Measurements from ENCODE around the gene HTR3D. TPM values are rescaled to one million over a fixed set of nuclear protein-coding genes. Genes with fewer than 3 reads are reported as not detected.
A peak's percentile ranks its signal among the peaks of the same experiment; 100 is the strongest.
"Not testable (repeated sequence)": the region's sequence is repeated elsewhere in the genome, so short reads cannot be mapped to it uniquely, and the experiment has no call there.

The HTR3D gene
- total and polyA plus RNA-seq, 2 of the 4 experiments (the other 2 are of a cell fraction), result not detected

- Histone ChIP-seq H2AK5ac (ENCODE audit: low read depth, low read length) (peak overlapping the region; percentile 76; the same call in 1 of the 2 replicates), H3K27ac (ENCODE audit: insufficient read depth, low read length) (peak overlapping the region; percentile 26; the same call in 1 of the 2 replicates), H3K23ac (ENCODE audit: low read depth, low read length) (no peak overlapping the region), H2BK20ac (ENCODE audit: low read depth, low read length) (no peak overlapping the region), H3K9ac (ENCODE audit: low read depth, low read length) (no peak overlapping the region), H4K8ac (ENCODE audit: low read depth in 2 of 2, low read length in 2 of 2) (peak overlapping the region in 1 of 2 experiments; percentile 26; a peak in 2 of 4 replicates), H3K4me1 (ENCODE audit: control insufficient read depth, insufficient read depth, low read length) (peaks cover 22% of the 10 kb centered on the region), H2AFZ (replicated peaks; ENCODE audit: low read length, poor library complexity) (no peak overlapping the region), H3K9me1 (ENCODE audit: insufficient read depth, low read length) (peaks cover 18% of the 10 kb centered on the region), H4K91ac (ENCODE audit: insufficient read depth, low read depth, low read length) (peak overlapping the region; percentile 38; the same call in 1 of the 2 replicates), H4K5ac (ENCODE audit: low read depth, low read length) (peak overlapping the region; percentile 73), H2AK9ac (replicated peaks; ENCODE audit: low read depth, low read length, poor library complexity) (no peak overlapping the region), H2BK120ac (ENCODE audit: low read depth, low read length) (peak overlapping the region; percentile 64), H3K79me1 (ENCODE audit: low read depth in 1 of 2, low read length in 2 of 2) (peaks cover 17 to 41% of the 10 kb centered on the region in 2 experiments), H3K9me3 (ENCODE audit: control insufficient read depth, insufficient read depth, low read length) (no peaks in the 10 kb centered on the region), H3K4me3 (ENCODE audit: insufficient read depth, low read depth, low read length) (no peak overlapping the region), H2BK15ac (ENCODE audit: low read depth, low read length) (no peak overlapping the region), H3K27me3 (ENCODE audit: control insufficient read depth, insufficient read depth, low read length) (no peaks in the 10 kb centered on the region), H3K36me3 (ENCODE audit: control insufficient read depth, insufficient read depth, low read length) (peaks cover 3% of the 10 kb centered on the region), H3K18ac (ENCODE audit: low read depth, low read length) (peak overlapping the region; percentile 76), H3K14ac (replicated peaks; ENCODE audit: low read depth, low read length) (no peak overlapping the region), H3K4me2 (ENCODE audit: low read depth, low read length) (peak overlapping the region; percentile 75), H2BK5ac (ENCODE audit: low read depth, low read length, poor library complexity, severe bottlenecking) (no peak overlapping the region), H4K20me1 (ENCODE audit: insufficient read depth, low read length) (no peaks in the 10 kb centered on the region), H3K56ac (ENCODE audit: extremely low read depth, insufficient read depth, low read length) (no peak overlapping the region), H3K4ac (ENCODE audit: low read depth, low read length) (peak overlapping the region; percentile 9; the same call in 1 of the 2 replicates)
- in situ Hi-C loops (cut with MboI; ENCODE audit: low sequenced_read_pairs), result no loop called here
- no peak for TF ChIP-seq MXI1 (IDR thresholded peaks at IDR 0.05; ENCODE audit: borderline replicate concordance, low read depth, low read length)
- peak; percentile 96 for TF ChIP-seq NFE2L2 (IDR thresholded peaks at IDR 0.05; ENCODE audit: low read depth, low read length)
- TF ChIP-seq MAFK (IDR thresholded peaks at IDR 0.05; ENCODE audit: low read depth, low read length), result peak; percentile 79
- ChIA-PET POLR2A (ENCODE audit: unreplicated experiment) (no interaction called here), CTCF (interaction anchor here (0.6 to 1.0 kb wide), 3 partner anchors 8 to 1902 kb away, joined by 3 read pairs; partner anchors contain the start of gene ABCC5)
- intact Hi-C loops (cut with micrococcal nuclease), result no loop called here
- dilution Hi-C loops (cut with HindIII; ENCODE audit: low sequenced_read_pairs, unreplicated experiment), result no loop called here
- no CpG with 5 or more reads among the region's 11 CpGs for WGBS, 2 experiments (ENCODE audit: extremely low coverage in 2 of 2, insufficient read length in 1 of 2)
- DNase-seq (peak; percentile 37), ATAC-seq (ENCODE audit: low read depth) (no peak)
- BruUV-seq (replicated peaks), result no TSS peak
These were observed 25.5 kb upstream of the HTR3D start for GRCh38 chr3:184005941-184006507.

GRCh38 chr3:184007143-184007813, 24.3 kb upstream of the HTR3D start:
- CTCF ChIA-PET, result interaction anchor here (1.2 kb wide), 1 partner anchor 103 kb away, joined by 3 read pairs; no protein-coding TSS in a partner anchor
- H3K4me3 ChIP-seq (ENCODE audit: insufficient read depth, low read depth, low read length); H2BK15ac ChIP-seq (ENCODE audit: low read depth, low read length); H2AK5ac ChIP-seq (ENCODE audit: low read depth, low read length); H3K4me2 ChIP-seq (ENCODE audit: low read depth, low read length); H3K27me3 ChIP-seq (ENCODE audit: control insufficient read depth, insufficient read depth, low read length); H3K9ac ChIP-seq (ENCODE audit: low read depth, low read length); H3K27ac ChIP-seq (ENCODE audit: insufficient read depth, low read length); H3K36me3 ChIP-seq (ENCODE audit: control insufficient read depth, insufficient read depth, low read length); H4K20me1 ChIP-seq (ENCODE audit: insufficient read depth, low read length); BruUV-seq (replicated peaks); H4K8ac ChIP-seq (ENCODE audit: low read depth in 2 of 2, low read length in 2 of 2); H2AFZ ChIP-seq (replicated peaks; ENCODE audit: low read length, poor library complexity); H3K23ac ChIP-seq (ENCODE audit: low read depth, low read length); H4K5ac ChIP-seq (ENCODE audit: low read depth, low read length); H3K4ac ChIP-seq (ENCODE audit: low read depth, low read length); in situ Hi-C loops (cut with MboI; ENCODE audit: low sequenced_read_pairs); H2BK5ac ChIP-seq (ENCODE audit: low read depth, low read length, poor library complexity, severe bottlenecking); H3K9me3 ChIP-seq (ENCODE audit: control insufficient read depth, insufficient read depth, low read length); H2BK20ac ChIP-seq (ENCODE audit: low read depth, low read length); H4K91ac ChIP-seq (ENCODE audit: insufficient read depth, low read depth, low read length); intact Hi-C loops (cut with micrococcal nuclease); H2BK120ac ChIP-seq (ENCODE audit: low read depth, low read length); H3K14ac ChIP-seq (replicated peaks; ENCODE audit: low read depth, low read length); DNase-seq; POLR2A ChIA-PET (ENCODE audit: unreplicated experiment); ATAC-seq (ENCODE audit: low read depth); H2AK9ac ChIP-seq (replicated peaks; ENCODE audit: low read depth, low read length, poor library complexity); dilution Hi-C loops (cut with HindIII; ENCODE audit: low sequenced_read_pairs, unreplicated experiment); H3K56ac ChIP-seq (ENCODE audit: extremely low read depth, insufficient read depth, low read length); H3K18ac ChIP-seq (ENCODE audit: low read depth, low read length): not testable (repeated sequence)
- Histone ChIP-seq H3K4me1 (ENCODE audit: control insufficient read depth, insufficient read depth, low read length) (peaks cover 20% of the 10 kb centered on the region), H3K79me1 (ENCODE audit: low read depth in 1 of 2, low read length in 2 of 2) (peaks cover 13 to 31% of the 10 kb centered on the region in 2 experiments), H3K9me1 (ENCODE audit: insufficient read depth, low read length) (peaks cover 18% of the 10 kb centered on the region)
- WGBS, 2 experiments (ENCODE audit: extremely low coverage in 2 of 2, insufficient read length in 1 of 2), result no CpG with 5 or more reads among the region's 11 CpGs
